ENCODE measurements around the gene CCL27.

- peak; percentile 92 to 97 for TF ChIP-seq CTCF (conservative IDR thresholded peaks at IDR 0.05 in 1 of 2, IDR thresholded peaks at IDR 0.05 in 1 of 2; ENCODE audit: low read depth in 1 of 2, low read length in 2 of 2)
- no peak for TF ChIP-seq EZH2 (IDR thresholded peaks at IDR 0.05; ENCODE audit: low read length, missing control alignments)
Measured at GRCh38 chr9:34664281-34665066, 2.0 kb upstream of the CCL27 start.

Measured in fibroblast of lung (primary cell).